ENCODE measurements around the gene STIM2. TPM values are rescaled to one million over a fixed set of nuclear protein-coding genes. Genes with fewer than 3 reads are reported as not detected.
A peak's percentile ranks its signal among the peaks of the same experiment; 100 is the strongest.

The STIM2 gene
- total RNA-seq, 1 experiment from 2014 or later: 59.0 TPM

DNA sequence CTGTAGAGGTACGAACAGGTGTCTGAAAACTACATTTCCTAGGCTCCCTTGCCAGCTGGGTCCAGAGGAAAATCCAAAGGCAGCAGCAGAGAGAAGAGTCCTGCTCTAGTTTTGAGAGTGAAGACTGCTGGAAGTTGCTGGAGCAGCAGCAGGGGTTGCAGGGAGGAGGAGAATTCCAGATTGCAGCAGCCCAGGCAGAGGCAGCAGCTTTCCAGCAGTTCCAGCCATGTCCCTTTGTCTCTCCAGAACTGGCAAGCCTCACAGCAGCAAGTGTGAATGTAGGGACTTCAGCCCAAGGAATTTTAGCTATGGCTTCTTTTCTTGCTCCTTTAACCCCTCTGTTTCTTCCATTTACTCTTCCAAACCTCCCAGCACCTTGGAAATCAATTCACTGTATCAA is 24.1 kb upstream of the STIM2 start:
- peaks cover 47% of the 10 kb centered on the region for H3K4me1 ChIP-seq (ENCODE audit: insufficient read depth, low read length, poor library complexity, severe bottlenecking)
- intact Hi-C loops (cut with micrococcal nuclease; ENCODE audit: unreplicated experiment): no loop called here
- POLR2A ChIA-PET (ENCODE audit: low non-redundant PET): interaction anchor here (0.7 kb wide), 1 partner anchor 102 kb away, joined by 10 read pairs; no protein-coding TSS in a partner anchor

GRCh38 chr4:26837993-26838842 is 22.4 kb upstream of the STIM2 start:
- Histone ChIP-seq H3K27ac (ENCODE audit: low read depth, low read length, poor library complexity, severe bottlenecking) (peak overlapping the region; percentile 89), H3K27me3 (replicated peaks; ENCODE audit: insufficient read depth, low read depth, low read length, poor library complexity) (no peaks in the 10 kb centered on the region), H3K36me3 (ENCODE audit: insufficient read depth, low read length, poor library complexity, severe bottlenecking) (no peaks in the 10 kb centered on the region), H3K4me1 (ENCODE audit: insufficient read depth, low read length, poor library complexity, severe bottlenecking) (peaks cover 47% of the 10 kb centered on the region), H3K9me3 (ENCODE audit: low read depth, low read length, poor library complexity, severe bottlenecking) (no peaks in the 10 kb centered on the region), H3K4me3 (ENCODE audit: low read depth, low read length, poor library complexity, severe bottlenecking) (peak overlapping the region; percentile 15)
- no TSS peak for BruUV-seq (replicated peaks)
- ChIA-PET POLR2A (ENCODE audit: low non-redundant PET) (interaction anchor here (0.6 to 0.7 kb wide), 3 partner anchors 116 to 1342 kb away, joined by 3 to 9 read pairs (median 5); no protein-coding TSS in a partner anchor), CTCF (interaction anchor here (0.5 kb wide), 1 partner anchor 29 kb away, joined by 4 read pairs; no protein-coding TSS in a partner anchor)
- TF ChIP-seq CTCF (conservative IDR thresholded peaks at IDR 0.05; ENCODE audit: low read depth, low read length) (no peak), EZH2 (IDR thresholded peaks at IDR 0.05; ENCODE audit: borderline replicate concordance, low read depth, low read length, poor library complexity, severe bottlenecking) (no peak)
- intact Hi-C loops (cut with micrococcal nuclease; ENCODE audit: unreplicated experiment): loop anchor here (2.0 kb wide), 1 partner anchor 15 kb away; no protein-coding TSS in a partner anchor
- DNase-seq (ENCODE audit: low spot score): peak; percentile 96

More for the DNA sequence above, 24.1 kb upstream of the STIM2 start:
- no peak for DNase-seq (ENCODE audit: low spot score)
- Histone ChIP-seq H3K36me3 (ENCODE audit: insufficient read depth, low read length, poor library complexity, severe bottlenecking) (no peaks in the 10 kb centered on the region), H3K27ac (ENCODE audit: low read depth, low read length, poor library complexity, severe bottlenecking) (peak overlapping the region; percentile 89), H3K4me3 (ENCODE audit: low read depth, low read length, poor library complexity, severe bottlenecking) (no peak overlapping the region), H3K9me3 (ENCODE audit: low read depth, low read length, poor library complexity, severe bottlenecking) (no peaks in the 10 kb centered on the region), H3K27me3 (replicated peaks; ENCODE audit: insufficient read depth, low read depth, low read length, poor library complexity) (no peaks in the 10 kb centered on the region)
- no TSS peak for BruUV-seq (replicated peaks)
- TF ChIP-seq CTCF (conservative IDR thresholded peaks at IDR 0.05; ENCODE audit: low read depth, low read length): no peak
- CTCF ChIA-PET: no interaction called here

GRCh38 chr4:26839016-26839415 is 21.6 kb upstream of the STIM2 start:
- ChIA-PET POLR2A (ENCODE audit: low non-redundant PET) (no interaction called here), CTCF (interaction anchor here (0.5 kb wide), 1 partner anchor 30 kb away, joined by 4 read pairs; no protein-coding TSS in a partner anchor)
- no TSS peak for BruUV-seq (replicated peaks)
- intact Hi-C loops (cut with micrococcal nuclease; ENCODE audit: unreplicated experiment): loop anchor here (2.0 kb wide), 1 partner anchor 16 kb away; no protein-coding TSS in a partner anchor
- Histone ChIP-seq H3K4me3 (ENCODE audit: low read depth, low read length, poor library complexity, severe bottlenecking) (peak overlapping the region; percentile 1), H3K4me1 (ENCODE audit: insufficient read depth, low read length, poor library complexity, severe bottlenecking) (peaks cover 47% of the 10 kb centered on the region), H3K27me3 (replicated peaks; ENCODE audit: insufficient read depth, low read depth, low read length, poor library complexity) (no peaks in the 10 kb centered on the region), H3K36me3 (ENCODE audit: insufficient read depth, low read length, poor library complexity, severe bottlenecking) (no peaks in the 10 kb centered on the region), H3K27ac (ENCODE audit: low read depth, low read length, poor library complexity, severe bottlenecking) (peak overlapping the region; percentile 89), H3K9me3 (ENCODE audit: low read depth, low read length, poor library complexity, severe bottlenecking) (no peaks in the 10 kb centered on the region)
- no peak for TF ChIP-seq EZH2 (IDR thresholded peaks at IDR 0.05; ENCODE audit: borderline replicate concordance, low read depth, low read length, poor library complexity, severe bottlenecking)
- TF ChIP-seq CTCF (conservative IDR thresholded peaks at IDR 0.05; ENCODE audit: low read depth, low read length): no peak
- DNase-seq (ENCODE audit: low spot score): no peak
